Prostate gland (tissue), 2 donors: Measurements from ENCODE around the gene KIZ.

Experiments used
- POLR2A ChIP-seq: fragments of 450-650 bp; IDR thresholded peaks from one replicate; pipeline ENCODE4 v1.6.1; 2016; ENCODE audit warnings: antibody characterized with exemption, mild to moderate bottlenecking
- POLR2AphosphoS5 ChIP-seq: sonication (generic); formaldehyde crosslinking; IDR thresholded peaks from one replicate; pipeline ENCODE4 v1.6.1; 2017; ENCODE audit warnings: antibody characterized with exemption
- TF ChIP-seq, protein P1 (sequence below), 4 experiments: fragments of 200-600 bp in 2 of 4; fragments of 450-650 bp in 2 of 4; sonication (generic) in 2 of 4; IDR thresholded peaks; 1 replicate in 3 of 4; 2 replicates in 1 of 4; pipeline ENCODE4 v1.5.1; 2016 to 2019; ENCODE audit warnings: antibody characterized with exemption in 4 of 4, mild to moderate bottlenecking in 2 of 4, moderate library complexity in 2 of 4

- TF ChIP-seq, protein P1, sequence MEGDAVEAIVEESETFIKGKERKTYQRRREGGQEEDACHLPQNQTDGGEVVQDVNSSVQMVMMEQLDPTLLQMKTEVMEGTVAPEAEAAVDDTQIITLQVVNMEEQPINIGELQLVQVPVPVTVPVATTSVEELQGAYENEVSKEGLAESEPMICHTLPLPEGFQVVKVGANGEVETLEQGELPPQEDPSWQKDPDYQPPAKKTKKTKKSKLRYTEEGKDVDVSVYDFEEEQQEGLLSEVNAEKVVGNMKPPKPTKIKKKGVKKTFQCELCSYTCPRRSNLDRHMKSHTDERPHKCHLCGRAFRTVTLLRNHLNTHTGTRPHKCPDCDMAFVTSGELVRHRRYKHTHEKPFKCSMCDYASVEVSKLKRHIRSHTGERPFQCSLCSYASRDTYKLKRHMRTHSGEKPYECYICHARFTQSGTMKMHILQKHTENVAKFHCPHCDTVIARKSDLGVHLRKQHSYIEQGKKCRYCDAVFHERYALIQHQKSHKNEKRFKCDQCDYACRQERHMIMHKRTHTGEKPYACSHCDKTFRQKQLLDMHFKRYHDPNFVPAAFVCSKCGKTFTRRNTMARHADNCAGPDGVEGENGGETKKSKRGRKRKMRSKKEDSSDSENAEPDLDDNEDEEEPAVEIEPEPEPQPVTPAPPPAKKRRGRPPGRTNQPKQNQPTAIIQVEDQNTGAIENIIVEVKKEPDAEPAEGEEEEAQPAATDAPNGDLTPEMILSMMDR (IDR thresholded peaks at IDR 0.05), result no peak
- TF ChIP-seq POLR2AphosphoS5, result no peak
- TF ChIP-seq POLR2A, result no peak
Observed at GRCh38 chr20:21224217-21224616, 98.3 kb downstream of the KIZ start.
